Ovary (tissue), 9 donors: Measurements from ENCODE around the gene PBX4. TPM values are rescaled to one million over a fixed set of nuclear protein-coding genes. Genes with fewer than 3 reads are reported as not detected.
A peak's percentile ranks its signal among the peaks of the same experiment; 100 is the strongest.

Experiments used
- DNase-seq, 5 donors: peaks; one replicate each; pipeline ENCODE4 v3.0.0-alpha.2; 2019 to 2020
- H3K27ac ChIP-seq, 2 donors: fragments of 200-600 bp; one replicate each; pipeline versions ENCODE4 v1.5.1 to v1.8.0; 2019 to 2022
- H3K27me3 ChIP-seq: fragments of 200-600 bp; one replicate; pipeline ENCODE4 v1.8.0; 2022
- H3K36me3 ChIP-seq: fragments of 200-600 bp; sonication (generic); one replicate; pipeline ENCODE4 v1.5.1; 2019
- H3K4me1 ChIP-seq: one replicate; pipeline ENCODE4 v1.8.1; 2013; ENCODE audit warnings: mild to moderate bottlenecking, moderate library complexity; ENCODE audit not compliant: insufficient read depth
- H3K4me3 ChIP-seq: fragments of 200-600 bp; sonication (generic); one replicate; pipeline ENCODE4 v1.5.1; 2017
- H3K9me3 ChIP-seq, 2 donors: fragments of 200-600 bp in 1 of 2; sonication (generic) in 1 of 2; one replicate each; pipeline versions ENCODE4 v1.5.1 to v1.8.1; 2013 to 2019; ENCODE audit warnings: mild to moderate bottlenecking in 1 of 2, moderate library complexity in 1 of 2
- CTCF ChIP-seq, 3 donors: fragments of 450-650 bp in 2 of 3; fragments of 200-600 bp in 1 of 3; IDR thresholded peaks; one replicate each; pipeline versions ENCODE4 v1.5.1 to v1.8.0; 2016 to 2022; ENCODE audit warnings: antibody characterized with exemption in 3 of 3, mild to moderate bottlenecking in 1 of 3
- EP300 ChIP-seq: sonication (generic); formaldehyde crosslinking; IDR thresholded peaks from one replicate; pipeline ENCODE4 v1.6.1; 2017; ENCODE audit warnings: antibody characterized with exemption
- POLR2A ChIP-seq: fragments of 450-650 bp; IDR thresholded peaks from one replicate; pipeline ENCODE4 v1.6.1; 2017; ENCODE audit warnings: antibody characterized with exemption, mild to moderate bottlenecking, moderate library complexity
- WGBS, 3 donors: extraction: QIAGEN DNeasy Blood & Tissue Kit in 1 of 3; methylation state at CpG; one replicate each; pipeline versions ENCODE4 v1.1.5 to v1.1.7; 2013 to 2017; 5-methylcytosine and 5-hydroxymethylcytosine counted together
- intact Hi-C, 4 donors: fragments of 100-400 bp; cut with DNase I; formaldehyde crosslinking; loops; one replicate each; pipeline versions ENCODE4 v1.11.0 to v1.15.1; 2022 to 2023
- polyA plus RNA-seq, 2 donors: library from polyadenylated mRNA; stranded (reverse); fragments of 200-250 nt in 1 of 2; fragments of 350-450 nt in 1 of 2; fragmentation: Illumina TruSeq in 1 of 2; extraction: RNeasy Lipid Tissue Mini Kit (QIAGEN cat#74804) in 1 of 2; gene quantifications; one replicate each; pipeline ENCODE4 v1.2.3, GENCODE V29; 2013 to 2014
- total RNA-seq, 7 donors: library from RNA; depleted of rRNA in 2 of 7; stranded (reverse); fragments of >200 nt in 2 of 7; fragmentation: NEBNext Ultra II Directional in 3 of 7; extraction: Animal tissue kit (Norgen Biotek cat#: 25700) in 3 of 7; gene quantifications; one replicate each; pipeline versions ENCODE4 v1.1.0 to v1.2.4, GENCODE V29; 2016 to 2023
- donor health status: DM: no; HTN: no; CAD: no; lungs with moderate emphysema.
- donor health status: DM: no; HTN: no; CAD: no.
- donor health status: Bipolar disorder and iron deficiency.
- donor health status: DM: yes; HTN: yes; CAD: no.
- donor health status: DM: no; HTN: no; CAD: no.
- donor health status: DM: yes; HTN: yes; CAD: no.

PBX4 gene
- total and polyA plus RNA-seq, 9 donors = 0.73 to 4.4 (median 3.2) TPM

DNA sequence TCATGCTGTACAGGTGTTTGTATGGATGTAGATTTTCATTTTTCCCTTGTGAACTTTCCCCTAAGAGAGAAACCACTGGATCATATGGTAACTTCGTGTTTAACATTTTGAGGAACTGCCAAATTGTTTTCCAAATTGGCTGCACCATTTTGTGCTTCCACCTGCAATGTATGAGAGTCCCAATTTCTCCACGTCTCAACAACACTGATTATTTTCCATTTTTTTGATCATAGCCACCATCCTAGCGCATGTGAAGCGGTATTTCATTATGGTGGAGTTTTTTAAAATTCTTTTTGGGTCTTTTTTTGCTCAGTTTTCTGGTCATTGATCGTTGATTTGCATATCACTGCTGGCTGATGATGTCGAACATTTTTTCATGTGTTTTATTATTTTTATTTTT lies 97.5 kb downstream of the PBX4 start:
- Histone ChIP-seq H3K4me3 (no peak overlapping the region), H3K27ac (no peak overlapping the region), H3K27me3 (no peaks in the 10 kb centered on the region), H3K9me3 (no peaks in the 10 kb centered on the region), H3K36me3 (no peaks in the 10 kb centered on the region), H3K4me1 (peaks cover 2% of the 10 kb centered on the region)
- DNase-seq = no peak
- TF ChIP-seq EP300 (no peak), POLR2A (no peak), CTCF (IDR thresholded peaks at IDR 0.05) (no peak)
- 70 to 74% (median 71%) methylated on average over 6 of the region's 6 CpGs for WGBS, 3 donors
- intact Hi-C loops = no loop called here

GRCh38 chr19:19517235-19517619 lies 101.3 kb downstream of the PBX4 start:
- Histone ChIP-seq H3K27ac (no peak overlapping the region), H3K4me1 (peaks cover 7% of the 10 kb centered on the region), H3K36me3 (no peaks in the 10 kb centered on the region), H3K9me3 (no peaks in the 10 kb centered on the region), H3K27me3 (no peaks in the 10 kb centered on the region), H3K4me3 (no peak overlapping the region)
- intact Hi-C loops = no loop called here
- TF ChIP-seq CTCF (IDR thresholded peaks at IDR 0.05) = no peak
- no peak for TF ChIP-seq EP300
- TF ChIP-seq POLR2A = no peak
- DNase-seq = peak in 1 of 5 donors; percentile 19
- WGBS, 3 donors = 71 to 79% (median 76%) methylated on average over 10 of the region's 10 CpGs

GRCh38 chr19:19515642-19516519 lies 102.6 kb downstream of the PBX4 start, which contains the start of gene NDUFA13:
Gene NDUFA13, plus strand, starts transcription at chr19:19516225. Its CDS starts 14 bp downstream, at chr19:19516239.
- peak in 2 of 3 donors; percentile 10 to 12 for TF ChIP-seq CTCF (IDR thresholded peaks at IDR 0.05)
- TF ChIP-seq EP300 = no peak
- TF ChIP-seq POLR2A = peak; percentile 70
- H3K4me1 ChIP-seq = peaks cover 7% of the 10 kb centered on the region
- DNase-seq = peak; percentile 89 to 97 (median 95)

GRCh38 chr19:19514881-19515641 lies 103.4 kb downstream of the PBX4 start, which contains the start of gene TSSK6:
Gene TSSK6, minus strand, starts transcription at chr19:19515548. Its CDS starts 121 bp downstream, at chr19:19515427.
- Histone ChIP-seq H3K27ac (peak within 1 kb of the TSS in 1 of 2 donors; percentile 34), H3K4me3 (peak within 1 kb of the TSS; percentile 52), H3K4me1 (peaks cover 7% of the 10 kb centered on the region), H3K9me3 (no peaks in the 10 kb centered on the region), H3K27me3 (no peaks in the 10 kb centered on the region), H3K36me3 (no peaks in the 10 kb centered on the region)
- no peak for TF ChIP-seq EP300
- TF ChIP-seq CTCF (IDR thresholded peaks at IDR 0.05) = no peak
- TF ChIP-seq POLR2A = no peak
- DNase-seq = peak; percentile 37 to 67 (median 61)
- 80 to 83% (median 82%) methylated on average over 72 to 74 of the region's 74 CpGs for WGBS, 3 donors
- intact Hi-C loops = no loop called here

More at GRCh38 chr19:19515642-19516519, 102.6 kb downstream of the PBX4 start, which contains the start of gene NDUFA13:
- intact Hi-C loops = no loop called here
- H3K27ac ChIP-seq = peak within 1 kb of the TSS in 1 of 2 donors; percentile 34
- peak within 1 kb of the TSS; percentile 52 for H3K4me3 ChIP-seq
- 4 to 9% (median 4%) methylated on average over 55 to 61 of the region's 61 CpGs for WGBS, 3 donors
- no peaks in the 10 kb centered on the region for H3K36me3 ChIP-seq
- H3K27me3 ChIP-seq = no peaks in the 10 kb centered on the region
- H3K9me3 ChIP-seq = no peaks in the 10 kb centered on the region
